Gastroesophageal sphincter (tissue), 3 donors: Measurements from ENCODE around the gene CDYL.

Experiments
- EP300 ChIP-seq: sonication (generic); formaldehyde crosslinking; IDR thresholded peaks from one replicate; pipeline ENCODE4 v1.6.1; 2017; ENCODE audit warnings: antibody characterized with exemption, mild to moderate bottlenecking
- POLR2A ChIP-seq, 2 donors: fragments of 450-650 bp; IDR thresholded peaks; one replicate each; pipeline ENCODE4 v1.6.1; 2017; ENCODE audit warnings: antibody characterized with exemption in 2 of 2, mild to moderate bottlenecking in 2 of 2, moderate library complexity in 1 of 2
- POLR2AphosphoS5 ChIP-seq: sonication (generic); formaldehyde crosslinking; IDR thresholded peaks from one replicate; pipeline ENCODE4 v1.6.1; 2017; ENCODE audit warnings: antibody characterized with exemption
- TF ChIP-seq, protein P1 (sequence below), 4 experiments: fragments of 200-600 bp in 2 of 4; fragments of 450-650 bp in 2 of 4; sonication (generic) in 1 of 4; IDR thresholded peaks; one replicate each; pipeline ENCODE4 v1.5.1; 2017 to 2019; ENCODE audit warnings: antibody characterized with exemption in 4 of 4, mild to moderate bottlenecking in 2 of 4, moderate library complexity in 2 of 4

DNA sequence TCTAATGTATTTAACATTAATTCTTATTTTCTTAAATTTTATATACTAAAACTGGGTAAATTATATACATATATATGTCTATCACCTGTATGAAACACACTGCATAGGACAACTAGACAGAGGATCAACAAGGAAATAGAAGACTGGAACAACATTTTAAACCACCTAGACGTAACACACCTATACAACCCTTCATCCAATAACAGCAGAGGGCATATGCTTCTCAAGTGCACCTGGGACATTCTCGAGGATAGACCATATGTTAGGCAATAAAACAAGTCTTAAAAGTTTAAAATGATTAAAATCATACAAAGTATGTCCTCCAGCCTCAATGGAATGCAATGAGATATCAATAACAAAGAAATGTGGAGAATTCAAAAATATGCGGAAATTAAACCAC is 182.4 kb downstream of the CDYL start:
- TF ChIP-seq POLR2AphosphoS5 (no peak), POLR2A (IDR thresholded peaks at IDR 0.05) (no peak), EP300 (no peak)
- TF ChIP-seq, protein P1, sequence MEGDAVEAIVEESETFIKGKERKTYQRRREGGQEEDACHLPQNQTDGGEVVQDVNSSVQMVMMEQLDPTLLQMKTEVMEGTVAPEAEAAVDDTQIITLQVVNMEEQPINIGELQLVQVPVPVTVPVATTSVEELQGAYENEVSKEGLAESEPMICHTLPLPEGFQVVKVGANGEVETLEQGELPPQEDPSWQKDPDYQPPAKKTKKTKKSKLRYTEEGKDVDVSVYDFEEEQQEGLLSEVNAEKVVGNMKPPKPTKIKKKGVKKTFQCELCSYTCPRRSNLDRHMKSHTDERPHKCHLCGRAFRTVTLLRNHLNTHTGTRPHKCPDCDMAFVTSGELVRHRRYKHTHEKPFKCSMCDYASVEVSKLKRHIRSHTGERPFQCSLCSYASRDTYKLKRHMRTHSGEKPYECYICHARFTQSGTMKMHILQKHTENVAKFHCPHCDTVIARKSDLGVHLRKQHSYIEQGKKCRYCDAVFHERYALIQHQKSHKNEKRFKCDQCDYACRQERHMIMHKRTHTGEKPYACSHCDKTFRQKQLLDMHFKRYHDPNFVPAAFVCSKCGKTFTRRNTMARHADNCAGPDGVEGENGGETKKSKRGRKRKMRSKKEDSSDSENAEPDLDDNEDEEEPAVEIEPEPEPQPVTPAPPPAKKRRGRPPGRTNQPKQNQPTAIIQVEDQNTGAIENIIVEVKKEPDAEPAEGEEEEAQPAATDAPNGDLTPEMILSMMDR (IDR thresholded peaks at IDR 0.05): no peak
